Measurements from ENCODE around the gene GRIFIN. TPM values are rescaled to one million over a fixed set of nuclear protein-coding genes. Genes with fewer than 3 reads are reported as not detected.

GRIFIN gene
- total RNA-seq, 1 donor: not detected

DNA sequence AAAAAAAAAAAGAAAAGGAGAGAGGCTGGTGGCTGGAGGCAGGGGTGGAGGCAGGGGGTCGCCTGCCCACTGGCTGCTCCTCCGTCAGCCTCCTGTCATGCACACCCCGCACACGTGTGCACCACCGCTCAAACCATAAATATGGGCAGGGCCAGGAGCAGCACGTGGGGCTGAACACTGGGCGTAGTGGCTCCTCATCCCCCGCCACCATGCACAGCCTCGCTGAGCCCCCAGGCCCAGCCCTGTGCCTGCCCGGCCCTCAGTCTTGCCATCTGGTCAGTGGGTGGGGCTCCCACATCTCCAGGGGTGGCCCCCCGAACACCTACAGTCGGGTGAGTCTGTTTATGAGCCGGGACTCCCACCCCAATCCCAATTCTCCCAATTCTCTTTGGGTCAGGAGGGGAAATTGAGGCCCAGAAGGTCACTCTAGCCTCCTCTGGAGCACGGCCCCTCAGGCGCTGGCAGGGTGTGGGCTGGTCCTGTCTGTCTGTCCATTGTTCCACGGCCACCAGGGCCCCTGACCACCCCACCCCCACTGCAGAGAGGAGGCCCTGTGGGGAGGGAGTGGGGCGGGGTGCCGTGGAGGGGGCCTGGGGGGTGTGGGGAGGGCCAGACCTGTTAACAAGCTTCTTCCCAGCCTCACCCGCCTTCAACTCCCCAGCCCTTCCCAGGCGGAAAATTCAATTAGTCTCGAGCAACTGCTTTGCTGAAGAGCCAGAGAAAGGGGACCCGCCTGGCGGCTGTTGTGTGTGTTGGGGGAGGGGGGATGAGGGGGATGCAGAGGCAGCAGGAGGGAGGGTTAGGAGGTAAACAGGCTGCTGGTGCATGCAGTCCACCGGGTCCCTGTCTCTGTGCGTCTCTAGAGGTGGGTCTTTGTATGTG is 19.5 kb upstream of the GRIFIN start:
- Histone ChIP-seq H4K20me1 (ENCODE audit: insufficient read depth, low read length) (no peaks in the 10 kb centered on the region), H3K4me3 (ENCODE audit: insufficient read depth, low read length) (no peak overlapping the region), H3K79me2 (ENCODE audit: insufficient read depth, low read length) (no peaks in the 10 kb centered on the region), H3K4me2 (ENCODE audit: insufficient read depth, low read length) (no peak overlapping the region), H3K9me3 (ENCODE audit: low read depth, low read length) (no peaks in the 10 kb centered on the region), H2AFZ (ENCODE audit: low read length) (no peak overlapping the region), H3K36me3 (ENCODE audit: insufficient read depth, low read length) (no peaks in the 10 kb centered on the region), H3K27me3 (ENCODE audit: insufficient read depth, low read length) (no peaks in the 10 kb centered on the region), H3K27ac (ENCODE audit: low read depth, low read length) (no peak overlapping the region), H3K4me1 (ENCODE audit: insufficient read depth, low read length) (peaks cover 8% of the 10 kb centered on the region)
- TF ChIP-seq, protein P1, sequence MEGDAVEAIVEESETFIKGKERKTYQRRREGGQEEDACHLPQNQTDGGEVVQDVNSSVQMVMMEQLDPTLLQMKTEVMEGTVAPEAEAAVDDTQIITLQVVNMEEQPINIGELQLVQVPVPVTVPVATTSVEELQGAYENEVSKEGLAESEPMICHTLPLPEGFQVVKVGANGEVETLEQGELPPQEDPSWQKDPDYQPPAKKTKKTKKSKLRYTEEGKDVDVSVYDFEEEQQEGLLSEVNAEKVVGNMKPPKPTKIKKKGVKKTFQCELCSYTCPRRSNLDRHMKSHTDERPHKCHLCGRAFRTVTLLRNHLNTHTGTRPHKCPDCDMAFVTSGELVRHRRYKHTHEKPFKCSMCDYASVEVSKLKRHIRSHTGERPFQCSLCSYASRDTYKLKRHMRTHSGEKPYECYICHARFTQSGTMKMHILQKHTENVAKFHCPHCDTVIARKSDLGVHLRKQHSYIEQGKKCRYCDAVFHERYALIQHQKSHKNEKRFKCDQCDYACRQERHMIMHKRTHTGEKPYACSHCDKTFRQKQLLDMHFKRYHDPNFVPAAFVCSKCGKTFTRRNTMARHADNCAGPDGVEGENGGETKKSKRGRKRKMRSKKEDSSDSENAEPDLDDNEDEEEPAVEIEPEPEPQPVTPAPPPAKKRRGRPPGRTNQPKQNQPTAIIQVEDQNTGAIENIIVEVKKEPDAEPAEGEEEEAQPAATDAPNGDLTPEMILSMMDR (IDR thresholded peaks at IDR 0.05; ENCODE audit: extremely low read depth, low read depth, low read length): no peak
- DNase-seq (ENCODE audit: insufficient read length, low spot score, missing footprints): no peak

DNA sequence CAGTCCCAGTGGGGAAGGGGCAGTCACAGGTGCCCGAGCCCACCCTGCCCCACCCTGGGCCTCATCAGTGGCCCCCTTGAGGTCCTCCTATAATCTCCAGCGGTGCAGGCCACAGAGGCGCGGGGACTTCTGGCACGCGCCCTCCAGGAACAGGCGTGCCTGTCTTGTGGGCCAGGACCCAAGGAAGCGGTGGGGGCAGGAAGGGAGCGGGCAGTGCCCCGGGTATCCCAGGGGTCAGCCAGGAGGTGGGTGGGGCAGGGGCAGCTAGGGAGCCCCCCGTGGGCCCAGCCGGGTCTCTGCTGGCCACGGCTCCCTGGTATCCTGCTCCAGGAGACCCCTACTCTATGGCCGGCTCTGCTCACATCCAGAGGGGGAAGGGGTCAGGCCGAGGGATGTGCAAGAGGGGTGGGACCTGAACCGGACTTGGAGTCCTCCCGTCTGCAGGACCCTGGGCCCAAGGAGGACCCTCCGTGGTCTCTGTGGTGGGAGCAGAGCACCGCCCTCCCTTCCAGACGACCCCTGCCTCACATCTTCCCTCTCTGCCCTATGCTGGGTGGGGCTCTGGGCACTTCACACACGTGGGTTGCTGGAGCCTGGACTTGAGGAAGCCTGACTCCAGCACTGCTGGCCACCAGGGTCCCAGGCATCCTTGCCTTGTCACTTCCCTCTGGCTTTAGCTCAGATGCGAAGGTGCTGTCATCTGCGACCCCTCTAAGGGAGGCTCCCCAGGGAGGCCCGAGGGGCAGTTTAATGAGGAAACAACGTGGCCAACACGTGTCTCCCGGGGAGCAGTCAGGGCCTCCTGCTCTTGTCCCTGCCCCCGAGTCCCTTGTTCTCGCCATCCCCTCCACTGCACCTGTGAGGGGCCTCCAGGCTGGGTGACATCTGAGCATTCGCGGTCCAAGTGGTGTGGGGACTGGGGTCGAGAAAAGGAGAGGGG is 18.3 kb upstream of the GRIFIN start:
- Histone ChIP-seq H3K27me3 (ENCODE audit: insufficient read depth, low read length) (no peaks in the 10 kb centered on the region), H3K9me3 (ENCODE audit: low read depth, low read length) (no peaks in the 10 kb centered on the region), H4K20me1 (ENCODE audit: insufficient read depth, low read length) (no peaks in the 10 kb centered on the region), H3K36me3 (ENCODE audit: insufficient read depth, low read length) (no peaks in the 10 kb centered on the region), H3K4me2 (ENCODE audit: insufficient read depth, low read length) (no peak overlapping the region), H3K4me3 (ENCODE audit: insufficient read depth, low read length) (no peak overlapping the region), H3K4me1 (ENCODE audit: insufficient read depth, low read length) (peaks cover 8% of the 10 kb centered on the region), H3K79me2 (ENCODE audit: insufficient read depth, low read length) (no peaks in the 10 kb centered on the region), H3K27ac (ENCODE audit: low read depth, low read length) (no peak overlapping the region), H2AFZ (ENCODE audit: low read length) (no peak overlapping the region)
- DNase-seq (ENCODE audit: insufficient read length, low spot score, missing footprints): no peak
- TF ChIP-seq, protein P1 (IDR thresholded peaks at IDR 0.05; ENCODE audit: extremely low read depth, low read depth, low read length): no peak

DNA sequence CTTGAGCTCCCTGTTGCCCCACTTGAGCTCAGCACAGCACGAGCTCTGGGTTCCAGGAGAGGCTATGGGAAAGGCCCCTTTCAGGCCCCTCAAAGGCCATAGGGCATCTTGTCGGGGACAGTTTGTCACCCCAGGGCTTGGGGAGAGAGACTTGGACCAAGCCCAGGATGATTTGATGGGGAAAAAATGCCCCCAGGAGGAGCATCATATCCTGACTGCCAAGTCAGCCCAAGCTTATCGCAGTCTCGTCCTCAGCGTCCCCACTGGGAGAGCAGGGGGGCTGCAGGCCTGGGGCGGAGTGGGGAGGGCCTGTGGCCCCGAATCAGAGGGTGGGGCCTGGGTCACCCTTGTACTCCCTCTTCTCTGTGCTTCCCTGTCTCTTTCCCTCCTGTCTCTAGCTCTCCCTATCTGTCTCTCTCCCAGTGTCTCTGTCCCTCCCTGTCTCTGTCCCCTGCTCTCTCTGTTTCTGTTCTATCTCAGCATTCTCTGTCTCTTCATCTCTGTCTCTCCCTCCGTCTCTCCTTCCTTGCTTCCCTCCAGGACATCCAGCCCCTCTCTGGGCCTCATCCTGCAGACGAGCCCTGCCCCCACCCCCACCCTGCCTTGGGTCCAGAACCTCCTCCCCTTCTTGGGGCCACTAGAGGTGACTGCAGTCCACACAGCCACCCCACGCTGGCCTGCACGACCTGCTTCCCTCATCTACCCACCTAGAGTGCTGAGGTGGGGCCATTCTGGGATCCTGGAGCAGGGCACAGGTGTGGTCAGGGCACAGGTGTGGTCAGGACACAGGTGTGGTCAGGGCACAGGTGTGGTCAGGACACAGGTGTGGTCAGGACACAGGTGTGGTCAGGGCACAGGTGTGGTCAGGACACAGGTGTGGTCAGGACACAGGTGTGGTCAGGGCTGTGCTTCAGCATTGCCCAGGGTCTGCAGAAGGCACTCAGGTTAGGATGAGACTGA is 17.3 kb upstream of the GRIFIN start:
- Histone ChIP-seq H2AFZ (ENCODE audit: low read length) (no peak overlapping the region), H3K9me3 (ENCODE audit: low read depth, low read length) (no peaks in the 10 kb centered on the region), H3K4me2 (ENCODE audit: insufficient read depth, low read length) (no peak overlapping the region), H3K36me3 (ENCODE audit: insufficient read depth, low read length) (no peaks in the 10 kb centered on the region), H4K20me1 (ENCODE audit: insufficient read depth, low read length) (no peaks in the 10 kb centered on the region), H3K79me2 (ENCODE audit: insufficient read depth, low read length) (no peaks in the 10 kb centered on the region), H3K4me1 (ENCODE audit: insufficient read depth, low read length) (peaks cover 12% of the 10 kb centered on the region), H3K27ac (ENCODE audit: low read depth, low read length) (no peak overlapping the region), H3K27me3 (ENCODE audit: insufficient read depth, low read length) (no peaks in the 10 kb centered on the region), H3K4me3 (ENCODE audit: insufficient read depth, low read length) (no peak overlapping the region)
- DNase-seq (ENCODE audit: insufficient read length, low spot score, missing footprints): peak; percentile 79
- TF ChIP-seq, protein P1 (IDR thresholded peaks at IDR 0.05; ENCODE audit: extremely low read depth, low read depth, low read length): no peak
